ENCODE data around the gene GPX6. TPM values are rescaled to one million over a fixed set of nuclear protein-coding genes. Genes with fewer than 3 reads are reported as not detected.

The GPX6 gene
- total and polyA plus RNA-seq, 2 donors (not counting 3 experiments of a cell fraction or from before 2014, with no cell fraction given): not detected

GRCh38 chr6:28468056-28468455 lies 47.5 kb downstream of the GPX6 start:
- DNase-seq (ENCODE audit: low read depth, low spot score): no peak
- intact Hi-C loops (cut with micrococcal nuclease) (no loop called here), dilution Hi-C loops (cut with MboI; ENCODE audit: extremely low pct_ligation_motif_present, low sequenced_read_pairs) (no loop called here)
- BruUV-seq (replicated peaks): no TSS peak
- Histone ChIP-seq H3K9me1 (replicated peaks; ENCODE audit: control insufficient read depth, extremely low read depth, insufficient read depth, low read length) (no peaks in the 10 kb centered on the region), H3K27ac (ENCODE audit: insufficient read depth, low read depth, low read length) (no peak overlapping the region), H4K20me1 (replicated peaks; ENCODE audit: control insufficient read depth, extremely low read depth, insufficient read depth, low read length) (no peaks in the 10 kb centered on the region), H3K4me3 (replicated peaks in 1 of 3; ENCODE audit: insufficient read depth in 1 of 3, low read depth in 1 of 3, low read length in 3 of 3) (no peak overlapping the region), H3K9me3 (replicated peaks; ENCODE audit: control insufficient read depth, insufficient read depth, low read length) (no peaks in the 10 kb centered on the region), H3K9ac (replicated peaks; ENCODE audit: extremely low read depth, insufficient read depth, low read length) (no peak overlapping the region), H3K79me2 (ENCODE audit: control insufficient read depth, insufficient read depth, low read length) (no peaks in the 10 kb centered on the region), H3K36me3 (ENCODE audit: control insufficient read depth in 2 of 2, extremely low read depth in 1 of 2, insufficient read depth in 2 of 2, low read length in 2 of 2) (no peaks in the 10 kb centered on the region), H3K4me1 (ENCODE audit: control insufficient read depth, extremely low read depth, insufficient read depth, low read length) (no peaks in the 10 kb centered on the region), H2AFZ (ENCODE audit: low read depth, low read length) (no peak overlapping the region), H3K27me3 (ENCODE audit: control insufficient read depth in 2 of 2, insufficient read depth in 2 of 2, low read length in 2 of 2) (peaks cover 0 to 4% of the 10 kb centered on the region in 2 experiments), H3K4me2 (ENCODE audit: insufficient read depth, low read length) (no peak overlapping the region)
- POLR2A ChIA-PET: no interaction called here
- CTCF ChIA-PET: no interaction called here
- no peak for TF ChIP-seq MYC (IDR thresholded peaks at IDR 0.05; ENCODE audit: low read depth, low read length)
- no peak for TF ChIP-seq CTCF (IDR thresholded peaks at IDR 0.05; ENCODE audit: extremely low read depth in 1 of 2, insufficient read depth in 1 of 2, low read depth in 1 of 2, low read length in 2 of 2)
- no peak for TF ChIP-seq FOS (IDR thresholded peaks at IDR 0.05; ENCODE audit: borderline replicate concordance, insufficient read depth, low read length)
- no peak for TF ChIP-seq POLR2AphosphoS5 (IDR thresholded peaks at IDR 0.05; ENCODE audit: insufficient read depth, low read depth, low read length)
- no peak for TF ChIP-seq POLR2A (IDR thresholded peaks at IDR 0.05; ENCODE audit: low read depth, low read length)
- no peak for TF ChIP-seq EZH2 (IDR thresholded peaks at IDR 0.05; ENCODE audit: borderline replicate concordance, low read depth, low read length, severe bottlenecking)
- no peak for TF ChIP-seq JUN (IDR thresholded peaks at IDR 0.05; ENCODE audit: borderline replicate concordance, insufficient read depth, insufficient read length, low read depth)
- TF ChIP-seq MAX (IDR thresholded peaks at IDR 0.05; ENCODE audit: insufficient read depth, insufficient read length): no peak
- no peak for TF ChIP-seq GATA2 (IDR thresholded peaks at IDR 0.05; ENCODE audit: insufficient read depth, insufficient read length, low read depth, low read length)
- no peak for FAIRE-seq

Data from endothelial cell of umbilical vein (primary cell).